ENCODE measurements around the gene KRT4.

Gene KRT4

GRCh38 chr12:52836491-52837412 lies 22.8 kb upstream of the KRT4 start:
- no peak for DNase-seq (ENCODE audit: low read depth, low spot score)

GRCh38 chr12:52836042-52836466 lies 22.1 kb upstream of the KRT4 start:
- DNase-seq (ENCODE audit: low read depth, low spot score) = peak; percentile 56

- no peak for DNase-seq (ENCODE audit: low read depth, low spot score)
Observed at GRCh38 chr12:52835271-52836041, 21.5 kb upstream of the KRT4 start.

GRCh38 chr12:52834727-52835001 lies 20.7 kb upstream of the KRT4 start:
- no peak for DNase-seq (ENCODE audit: low read depth, low spot score)

- DNase-seq (ENCODE audit: low read depth, low spot score) = no peak
Observed at GRCh38 chr12:52833922-52834726, 20.2 kb upstream of the KRT4 start, which contains the start of gene KRT79. KRT79 (minus strand) TSS chr12:52834311; CDS start chr12:52834260, 51 bp downstream.

GRCh38 chr12:52832985-52833905 lies 19.3 kb upstream of the KRT4 start:
- no peak for DNase-seq (ENCODE audit: low read depth, low spot score)

GRCh38 chr12:52832451-52832850 lies 18.5 kb upstream of the KRT4 start:
- no peak for DNase-seq (ENCODE audit: low read depth, low spot score)

- DNase-seq (ENCODE audit: low read depth, low spot score) = no peak
Observed at GRCh38 chr12:52831251-52831650, 17.3 kb upstream of the KRT4 start.

- no peak for DNase-seq (ENCODE audit: low read depth, low spot score)
Observed at GRCh38 chr12:52829986-52830770, 16.3 kb upstream of the KRT4 start.

GRCh38 chr12:52828591-52829021 lies 14.7 kb upstream of the KRT4 start:
- no peak for DNase-seq (ENCODE audit: low read depth, low spot score)

- DNase-seq (ENCODE audit: low read depth, low spot score) = no peak
Observed at GRCh38 chr12:52828156-52828555, 14.2 kb upstream of the KRT4 start.

GRCh38 chr12:52827499-52828090 lies 13.7 kb upstream of the KRT4 start:
- no peak for DNase-seq (ENCODE audit: low read depth, low spot score)

- DNase-seq (ENCODE audit: low read depth, low spot score) = peak; percentile 59
Observed at GRCh38 chr12:52826611-52827498, 12.9 kb upstream of the KRT4 start.

- no peak for DNase-seq (ENCODE audit: low read depth, low spot score)
Observed at GRCh38 chr12:52825961-52826360, 12.0 kb upstream of the KRT4 start.

GRCh38 chr12:52824741-52825410 lies 11.0 kb upstream of the KRT4 start:
- no peak for DNase-seq (ENCODE audit: low read depth, low spot score)

- no peak for DNase-seq (ENCODE audit: low read depth, low spot score)
Observed at GRCh38 chr12:52823761-52824450, 10.0 kb upstream of the KRT4 start.

GRCh38 chr12:52822771-52823510 lies 9.0 kb upstream of the KRT4 start:
- no peak for DNase-seq (ENCODE audit: low read depth, low spot score)

Data from astrocyte of the hippocampus (primary cell).